Mesodermal cell (in vitro differentiated cells): Measurements from ENCODE around the gene CHMP1B.
"Not testable (repeated sequence)": the region's sequence is repeated elsewhere in the genome, so short reads cannot be mapped to it uniquely, and the experiment has no call there.

Source experiments
- H3K27ac ChIP-seq: 2 replicates; pipeline ENCODE4 v1.7.0; 2013; ENCODE audit warnings: mild to moderate bottlenecking, low read depth, low read length, moderate library complexity; ENCODE audit not compliant: severe bottlenecking
- H3K36me3 ChIP-seq: 2 replicates; pipeline ENCODE4 v1.7.1; 2013; ENCODE audit warnings: mild to moderate bottlenecking, low read length, moderate library complexity; ENCODE audit not compliant: control insufficient read depth, insufficient read depth
- H3K4me1 ChIP-seq: one replicate; pipeline ENCODE4 v1.7.1; 2013; ENCODE audit warnings: mild to moderate bottlenecking, low read length; ENCODE audit not compliant: insufficient read depth, control insufficient read depth, poor library complexity, severe bottlenecking
- H3K4me3 ChIP-seq: 2 replicates; pipeline ENCODE4 v1.7.0; 2013; ENCODE audit warnings: low read length, control low read depth, mild to moderate bottlenecking; ENCODE audit not compliant: insufficient read depth, poor library complexity, severe bottlenecking; ENCODE audit errors: extremely low read depth
- H3K9me3 ChIP-seq: 2 replicates; pipeline ENCODE4 v1.7.1; 2013; ENCODE audit warnings: mild to moderate bottlenecking, low read length, moderate library complexity; ENCODE audit not compliant: control insufficient read depth
- WGBS, 2 experiments: methylation state at CpG; one replicate each; pipeline ENCODE4 v1.1.5; 2013; ENCODE audit warnings: missing lambda C conversion rate in 2 of 2; ENCODE audit not compliant: insufficient coverage in 2 of 2; 5-methylcytosine and 5-hydroxymethylcytosine counted together

CHMP1B gene

DNA sequence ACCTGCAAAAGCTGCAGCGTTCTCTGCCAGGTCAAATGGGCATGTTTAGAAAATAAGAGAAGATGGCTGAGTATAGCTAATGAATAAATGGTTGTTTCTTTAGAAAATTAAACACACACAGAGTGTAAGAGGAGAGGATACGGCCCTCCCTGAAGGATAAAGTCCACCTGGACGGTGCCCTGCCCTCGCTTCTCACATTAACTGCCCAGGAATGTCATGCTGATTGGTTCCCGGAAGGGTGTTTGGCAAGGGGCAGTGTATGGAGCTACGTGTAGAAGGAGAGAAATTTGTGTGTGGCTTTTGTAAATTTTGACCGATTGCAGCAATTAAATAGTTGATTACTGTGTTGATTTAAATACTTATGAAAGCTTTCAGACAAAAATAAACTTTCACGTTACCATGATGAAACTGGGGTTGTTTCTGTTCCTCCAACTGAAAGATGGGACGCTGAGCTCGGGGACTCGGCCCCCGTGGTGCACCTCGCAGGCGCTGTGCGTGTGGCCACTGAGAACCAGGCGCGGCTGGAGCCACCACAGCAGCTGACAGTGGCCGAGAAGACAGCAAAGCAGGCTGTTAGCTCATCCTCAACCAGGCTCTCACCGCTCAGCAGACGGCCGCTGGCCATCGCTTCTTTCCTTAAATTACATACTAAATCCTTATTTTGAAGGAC is 34.2 kb downstream of the CHMP1B start:
- no peaks in the 10 kb centered on the region for H3K4me1 ChIP-seq
- no peak overlapping the region for H3K27ac ChIP-seq
- peaks cover 37% of the 10 kb centered on the region for H3K36me3 ChIP-seq
- H3K4me3 ChIP-seq: no peak overlapping the region
- WGBS, 2 experiments: 93 to 94% methylated on average over 14 to 16 of the region's 22 CpGs
- no peaks in the 10 kb centered on the region for H3K9me3 ChIP-seq

DNA sequence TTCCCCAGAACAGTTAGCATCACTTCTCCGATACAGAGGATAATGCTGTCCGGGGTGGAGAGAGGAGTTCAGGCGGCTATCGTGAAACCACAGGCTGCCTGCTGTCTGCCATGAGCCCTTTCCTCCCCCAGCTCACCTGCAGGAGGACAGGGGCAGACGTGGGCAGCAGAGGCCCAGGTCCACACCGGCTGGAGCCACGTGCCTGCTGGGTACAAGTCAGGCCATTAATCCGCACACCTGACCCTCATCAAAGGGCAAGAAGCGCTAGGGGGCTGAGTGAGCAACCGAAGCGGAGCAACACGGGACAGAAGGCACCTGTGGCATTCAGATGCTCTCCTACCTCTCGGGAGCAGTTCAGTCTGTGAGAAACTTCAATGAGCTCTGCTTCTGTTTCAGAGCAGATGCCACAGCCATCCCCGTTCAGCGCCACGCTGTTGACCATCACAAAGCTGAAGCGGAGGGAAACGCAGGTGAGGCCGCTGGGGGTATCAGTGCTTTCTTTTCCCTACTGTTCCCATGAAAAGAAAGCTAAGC is 35.4 kb downstream of the CHMP1B start:
- H3K4me3 ChIP-seq: no peak overlapping the region
- H3K36me3 ChIP-seq: peaks cover 41% of the 10 kb centered on the region
- no peak overlapping the region for H3K27ac ChIP-seq
- WGBS, 2 experiments: 96 to 99% methylated on average over 12 to 13 of the region's 19 CpGs
- H3K9me3 ChIP-seq: no peaks in the 10 kb centered on the region
- no peaks in the 10 kb centered on the region for H3K4me1 ChIP-seq

DNA sequence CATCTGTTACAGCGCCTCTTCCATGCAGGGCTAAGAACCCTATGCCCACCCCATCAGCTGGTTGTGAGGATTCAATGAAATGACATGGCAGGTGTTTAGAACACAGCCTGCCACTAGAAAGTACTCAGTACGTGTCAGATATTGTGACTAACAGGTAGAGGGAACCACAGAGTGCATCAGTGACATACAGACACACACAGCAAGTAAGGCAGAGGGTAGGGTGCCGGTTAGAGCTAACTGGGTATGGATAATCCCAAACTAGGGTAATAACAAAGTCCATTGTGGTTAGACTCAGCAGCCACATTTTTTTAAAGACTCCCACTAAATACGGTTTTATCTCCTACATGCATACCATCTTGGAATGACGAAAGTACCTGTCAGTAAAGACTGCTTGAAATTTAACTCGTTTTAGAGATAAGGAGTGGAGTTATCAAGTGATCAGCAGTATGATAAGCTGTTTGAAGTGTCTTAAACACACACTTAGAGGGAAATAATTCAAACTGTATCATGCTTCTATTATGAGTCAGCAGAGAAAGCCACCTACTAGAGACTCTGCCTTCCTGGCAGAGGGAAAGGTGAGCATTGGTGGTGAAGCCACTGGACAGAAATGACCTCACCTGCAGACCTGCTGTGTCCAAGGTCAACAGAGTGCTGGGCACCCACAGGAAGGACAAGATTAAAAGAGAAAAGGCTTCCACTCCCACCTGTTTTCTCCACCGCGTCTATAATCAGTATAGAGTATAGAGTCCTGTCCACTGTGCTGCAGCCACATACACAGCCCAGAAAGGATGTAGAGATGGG is 36.3 kb downstream of the CHMP1B start:
- 77 to 85% methylated on average over 3 of the region's 8 CpGs for WGBS, 2 experiments

DNA sequence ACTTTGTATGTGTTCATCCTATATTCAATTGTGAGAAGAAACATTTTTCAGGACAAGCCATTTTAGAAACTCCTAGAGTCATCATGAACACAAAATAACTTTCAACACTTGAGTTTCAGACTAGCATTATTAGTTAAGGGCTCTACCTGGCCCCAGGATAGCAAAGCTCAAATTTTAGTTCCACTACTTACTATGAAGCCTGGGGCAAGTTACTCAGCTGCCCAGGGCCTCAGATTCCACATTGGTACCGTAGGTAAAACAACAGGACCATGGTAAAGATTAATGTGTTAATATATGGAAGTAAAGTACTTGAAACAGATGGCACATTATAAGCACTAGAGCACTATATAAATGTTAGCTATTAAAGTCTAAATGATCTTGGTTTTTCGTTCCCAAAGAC is 37.5 kb downstream of the CHMP1B start:
- Histone ChIP-seq H3K4me1 (peaks cover 6% of the 10 kb centered on the region), H3K27ac (no peak overlapping the region), H3K9me3 (no peaks in the 10 kb centered on the region), H3K4me3 (no peak overlapping the region), H3K36me3 (peaks cover 46% of the 10 kb centered on the region)
- WGBS, 2 experiments: no CpG with 5 or more reads among the region's 2 CpGs

More for the DNA sequence above, 36.3 kb downstream of the CHMP1B start:
- H3K9me3 ChIP-seq: no peaks in the 10 kb centered on the region
- no peak overlapping the region for H3K27ac ChIP-seq
- peaks cover 43% of the 10 kb centered on the region for H3K36me3 ChIP-seq
- H3K4me1 ChIP-seq: no peaks in the 10 kb centered on the region
- H3K4me3 ChIP-seq: no peak overlapping the region

DNA sequence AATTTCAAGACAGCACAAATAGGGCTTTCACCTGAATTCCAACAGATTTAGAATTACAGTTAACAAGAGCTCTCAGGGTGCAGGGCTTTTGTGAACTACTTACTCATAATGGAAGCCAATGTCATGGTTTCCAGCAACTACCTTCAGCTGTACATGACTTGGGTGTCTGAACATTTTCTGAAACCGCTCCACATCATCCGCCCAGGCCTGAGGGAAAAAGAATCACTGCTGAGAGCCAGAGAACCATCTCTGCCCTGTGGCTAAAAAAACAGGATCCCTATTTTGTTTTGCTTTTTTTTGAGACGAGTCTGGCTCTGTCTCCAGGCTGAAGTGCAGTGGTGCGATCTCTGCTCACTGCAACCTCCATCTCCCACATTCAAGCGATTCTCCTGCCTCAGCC is 38.1 kb downstream of the CHMP1B start:
- Histone ChIP-seq H3K27ac (no peak overlapping the region), H3K9me3 (no peaks in the 10 kb centered on the region), H3K36me3 (peaks cover 40% of the 10 kb centered on the region), H3K4me3 (no peak overlapping the region), H3K4me1 (peaks cover 7% of the 10 kb centered on the region)
- WGBS, 2 experiments: 98% methylated on average over 3 to 5 of the region's 5 CpGs

DNA sequence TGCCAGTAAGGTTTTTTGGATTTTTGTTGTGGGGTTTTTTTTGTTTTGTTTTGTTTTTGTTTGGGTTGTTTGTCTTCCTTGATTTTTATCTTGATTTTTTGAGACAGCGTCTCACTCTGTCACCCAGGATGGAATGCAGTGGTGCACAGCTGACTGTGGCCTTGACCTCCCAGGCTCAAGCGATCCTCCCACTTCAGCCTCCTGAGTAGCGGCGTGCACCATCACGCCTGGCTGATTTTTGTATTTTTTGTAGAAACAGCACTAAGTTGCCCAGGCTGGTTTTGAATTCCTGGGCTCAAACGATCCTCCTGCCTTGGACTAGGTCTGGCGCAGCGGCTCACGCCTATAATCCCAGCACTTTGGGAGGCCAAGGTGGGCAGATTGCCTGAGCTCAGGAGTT is 40.5 kb downstream of the CHMP1B start:
- Histone ChIP-seq H3K4me3 (no peak overlapping the region), H3K36me3 (peaks cover 41% of the 10 kb centered on the region), H3K4me1 (peaks cover 7% of the 10 kb centered on the region), H3K27ac (no peak overlapping the region), H3K9me3 (no peaks in the 10 kb centered on the region)
- WGBS, 2 experiments: 94 to 100% methylated on average over 6 of the region's 9 CpGs

DNA sequence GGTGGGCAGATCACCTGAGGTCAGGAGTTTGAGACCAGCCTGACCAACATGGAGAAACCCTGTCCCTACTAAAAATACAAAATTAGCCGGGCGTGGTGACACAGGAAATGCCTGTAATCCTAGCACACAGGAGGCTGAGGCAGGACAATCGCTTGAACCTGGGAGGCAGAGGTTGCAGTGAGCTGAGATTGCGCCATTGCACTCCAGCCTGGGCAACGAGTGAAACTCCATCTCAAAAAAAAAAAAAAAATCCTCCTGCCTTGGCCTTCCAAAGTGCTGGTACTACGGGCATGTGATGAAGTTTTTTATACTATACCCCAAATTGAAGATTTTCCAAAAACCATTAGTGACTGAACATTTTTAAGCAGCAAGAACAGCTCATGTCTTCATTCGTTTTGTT is 41.2 kb downstream of the CHMP1B start:
- H3K36me3 ChIP-seq: peaks cover 37% of the 10 kb centered on the region
- not testable (repeated sequence) for H3K27ac ChIP-seq, H3K4me1 ChIP-seq, H3K4me3 ChIP-seq, H3K9me3 ChIP-seq
- WGBS, 2 experiments: 80 to 94% methylated on average over 3 to 5 of the region's 7 CpGs

DNA sequence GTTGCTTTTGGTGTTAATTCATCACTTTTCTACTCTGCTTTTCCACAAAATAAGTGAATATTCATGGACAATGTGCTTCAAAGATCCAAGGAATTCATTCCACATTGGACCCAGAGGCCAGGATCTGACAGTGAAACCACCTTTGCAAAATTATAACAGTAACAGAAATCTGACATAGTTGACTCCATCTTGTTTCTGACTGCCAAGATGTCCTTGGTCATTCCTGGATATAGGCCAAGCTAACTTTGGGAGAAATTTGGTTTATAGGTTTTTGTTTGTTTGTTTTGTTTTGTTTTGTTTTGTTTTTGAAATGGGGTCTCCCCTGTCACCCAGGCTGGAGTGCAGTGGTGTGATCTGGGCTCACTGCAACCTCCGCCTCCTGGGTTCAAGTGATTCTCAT is 46.6 kb downstream of the CHMP1B start:
- Histone ChIP-seq H3K9me3 (no peaks in the 10 kb centered on the region), H3K36me3 (peaks cover 30% of the 10 kb centered on the region), H3K4me3 (no peak overlapping the region), H3K27ac (no peak overlapping the region), H3K4me1 (peaks cover 8% of the 10 kb centered on the region)
- 80 to 85% methylated on average over 1 of the region's 1 CpG for WGBS, 2 experiments

DNA sequence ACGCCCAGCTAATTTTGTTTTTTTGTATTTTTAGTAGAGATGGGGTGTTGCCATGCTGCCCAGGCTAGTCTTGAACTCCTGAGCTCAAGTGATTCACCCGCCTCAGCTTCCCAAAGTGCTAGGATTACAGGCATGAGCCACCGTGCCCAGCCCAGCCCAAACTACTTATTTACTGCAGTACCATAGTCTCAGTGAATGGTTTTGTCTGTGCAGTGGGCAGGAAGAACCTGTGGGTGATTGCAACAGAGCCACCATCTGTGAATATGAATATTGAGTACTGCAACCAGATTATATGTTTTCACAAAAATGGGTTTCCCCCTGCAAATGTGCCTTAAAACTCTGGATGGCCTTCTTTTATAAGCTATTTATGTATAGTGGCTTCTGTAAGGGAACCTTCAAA is 47.9 kb downstream of the CHMP1B start:
- H3K36me3 ChIP-seq: peaks cover 28% of the 10 kb centered on the region
- H3K9me3 ChIP-seq: no peaks in the 10 kb centered on the region
- no peak overlapping the region for H3K27ac ChIP-seq
- H3K4me1 ChIP-seq: peaks cover 5% of the 10 kb centered on the region
- H3K4me3 ChIP-seq: no peak overlapping the region
- 80% methylated on average over 1 of the region's 3 CpGs; no CpG with 5 or more reads in 1 of the 2 experiments for WGBS, 2 experiments

DNA sequence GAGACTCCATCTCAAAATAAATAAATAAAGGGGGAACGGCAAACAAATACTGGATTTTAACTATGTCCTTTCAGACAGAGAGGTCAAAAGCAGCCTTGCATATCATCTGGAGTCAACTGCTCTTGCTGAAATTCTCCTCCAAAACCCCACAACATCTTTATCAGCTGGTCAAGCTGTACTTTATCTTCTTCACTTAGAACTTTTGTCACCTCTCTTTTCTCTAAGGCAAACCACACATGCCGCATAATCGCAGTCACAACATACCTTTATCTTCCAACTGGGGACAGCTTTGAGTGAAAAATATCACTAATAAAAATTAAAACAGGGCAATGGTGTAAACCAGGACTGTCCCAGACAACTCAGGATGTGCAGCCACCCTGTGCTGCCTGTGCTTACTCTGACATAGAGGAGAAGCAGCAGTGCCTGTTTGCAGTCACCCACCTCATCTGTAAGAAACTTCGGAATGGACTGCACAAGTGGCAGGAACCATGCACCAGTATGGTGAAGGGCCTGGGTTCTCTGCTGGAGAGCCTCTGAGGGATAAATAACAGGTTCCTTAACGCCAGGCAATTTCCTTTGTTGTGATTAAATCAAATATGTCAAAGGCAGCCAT is 50.7 kb downstream of the CHMP1B start:
- Histone ChIP-seq H3K36me3 (peaks cover 18% of the 10 kb centered on the region), H3K9me3 (no peaks in the 10 kb centered on the region), H3K4me3 (no peak overlapping the region), H3K27ac (no peak overlapping the region), H3K4me1 (peaks cover 5% of the 10 kb centered on the region)
- 93 to 95% methylated on average over 2 to 3 of the region's 5 CpGs for WGBS, 2 experiments
